Epithelial cell of esophagus (primary cell): Measurements from ENCODE around the gene YEATS2.

ENCODE experiments used
- DNase-seq: peaks from one replicate; pipeline ENCODE4 v3.0.0; 2010; ENCODE audit warnings: low read depth
- H3K4me3 ChIP-seq: 2 replicates; pipeline ENCODE4 v1.5.1; 2011; ENCODE audit warnings: mild to moderate bottlenecking, low read length, control low read depth
- CTCF ChIP-seq: IDR thresholded peaks from 2 replicates; pipeline ENCODE4 v1.5.1; 2011; ENCODE audit warnings: low read depth, mild to moderate bottlenecking, low read length, control low read depth, inconsistent platforms; ENCODE audit not compliant: insufficient read depth; ENCODE audit errors: missing control alignments

Gene YEATS2

DNA sequence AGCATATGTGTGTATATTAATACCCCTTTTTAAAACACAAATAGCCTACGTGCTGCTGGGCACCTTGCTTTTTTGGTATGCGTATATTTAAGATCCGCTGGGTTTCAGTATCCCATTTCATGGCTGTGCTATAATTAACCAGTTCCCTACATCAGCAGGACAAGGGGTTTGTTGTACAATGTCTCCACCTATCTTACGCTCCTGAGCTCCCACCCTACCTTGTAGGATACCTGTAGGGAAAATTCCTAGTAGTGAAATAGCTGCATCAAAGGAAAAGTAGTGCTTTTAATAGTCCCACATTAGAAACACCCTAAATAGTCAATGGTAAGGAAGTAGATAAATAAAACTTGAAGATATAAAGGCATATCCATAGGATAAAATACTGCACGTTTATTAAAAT is 126.4 kb downstream of the YEATS2 start:
- DNase-seq = no peak
- no peak for TF ChIP-seq CTCF
- no peak overlapping the region for H3K4me3 ChIP-seq

DNA sequence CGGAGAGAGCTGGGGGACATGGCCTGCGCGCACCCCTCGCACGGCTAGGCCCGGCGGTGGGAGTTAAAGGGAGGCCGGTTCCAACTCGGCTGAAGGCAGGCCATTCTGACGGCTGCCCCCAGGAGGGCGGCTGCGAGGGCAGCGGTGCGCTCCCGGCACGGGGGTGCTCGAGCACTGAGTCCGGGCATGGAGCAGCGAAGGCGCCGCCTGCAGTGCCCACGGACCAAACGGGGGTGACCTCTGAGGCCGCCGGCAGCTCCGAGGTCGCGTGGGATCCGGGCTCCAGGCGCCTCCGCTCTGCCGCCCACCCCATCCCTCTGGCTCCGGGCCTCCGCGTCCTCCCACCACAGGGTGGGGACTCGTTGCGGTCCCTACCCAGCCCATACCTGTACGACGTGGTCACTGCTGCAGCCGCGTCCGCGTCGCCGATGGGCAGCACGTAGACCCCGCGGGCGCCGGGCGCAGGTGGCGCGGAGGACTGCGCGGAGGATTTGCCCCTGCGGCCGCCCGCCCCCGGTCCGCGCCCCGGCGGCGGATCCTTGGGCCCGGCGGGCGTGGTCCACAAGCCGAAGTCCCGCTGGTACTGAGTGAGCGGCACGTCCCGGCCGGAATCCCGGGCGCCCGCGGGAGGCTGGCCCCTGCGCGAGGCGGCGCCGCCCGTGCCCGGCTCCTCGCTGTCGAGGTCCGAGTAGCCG is 127.3 kb downstream of the YEATS2 start:
- H3K4me3 ChIP-seq = peak overlapping the region; percentile 43
- no peak for TF ChIP-seq CTCF
- no peak for DNase-seq

DNA sequence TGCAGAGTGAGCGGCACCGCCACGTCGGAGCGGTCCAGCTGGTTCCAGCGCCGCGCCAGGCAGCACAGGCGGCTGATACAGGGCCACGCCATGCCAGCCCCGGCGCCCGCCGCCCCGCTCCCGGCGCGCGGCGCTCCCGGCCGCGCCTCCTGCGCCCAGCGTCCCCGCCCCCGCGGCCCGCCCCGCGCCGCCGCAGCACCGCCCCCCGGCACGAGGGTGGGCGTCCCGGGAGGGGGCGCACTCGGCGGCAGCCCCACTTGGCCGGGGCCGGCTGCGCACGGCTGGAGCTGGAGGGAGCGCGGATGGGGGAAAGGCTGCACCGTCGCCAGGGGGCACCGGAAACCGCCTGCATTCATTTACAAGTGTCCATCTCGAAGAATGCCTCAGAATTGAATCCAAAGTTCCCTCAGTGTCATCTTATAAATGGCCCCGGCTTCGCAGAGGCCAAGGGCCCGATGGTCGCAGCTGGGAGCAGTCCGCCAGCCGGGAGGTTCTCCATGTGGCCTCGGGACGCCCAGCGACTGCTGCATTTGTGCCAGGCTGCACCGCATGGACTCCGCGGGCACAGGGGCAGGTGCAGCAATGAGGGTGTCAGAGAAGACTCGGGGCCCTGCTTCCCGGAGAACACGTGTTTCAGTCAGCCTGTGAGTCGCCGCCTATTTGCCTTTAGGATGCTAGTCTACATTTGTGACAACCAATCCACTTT is 128.0 kb downstream of the YEATS2 start, which contains the start of gene MAP6D1:
MAP6D1 (minus strand) TSS at position 122 of the 706 bp plus-strand sequence; CDS start at position 92, 30 bp downstream.
- peak within 1 kb of the TSS; percentile 43 for H3K4me3 ChIP-seq
- peak; percentile 36 for DNase-seq
- TF ChIP-seq CTCF = peak; percentile 5

DNA sequence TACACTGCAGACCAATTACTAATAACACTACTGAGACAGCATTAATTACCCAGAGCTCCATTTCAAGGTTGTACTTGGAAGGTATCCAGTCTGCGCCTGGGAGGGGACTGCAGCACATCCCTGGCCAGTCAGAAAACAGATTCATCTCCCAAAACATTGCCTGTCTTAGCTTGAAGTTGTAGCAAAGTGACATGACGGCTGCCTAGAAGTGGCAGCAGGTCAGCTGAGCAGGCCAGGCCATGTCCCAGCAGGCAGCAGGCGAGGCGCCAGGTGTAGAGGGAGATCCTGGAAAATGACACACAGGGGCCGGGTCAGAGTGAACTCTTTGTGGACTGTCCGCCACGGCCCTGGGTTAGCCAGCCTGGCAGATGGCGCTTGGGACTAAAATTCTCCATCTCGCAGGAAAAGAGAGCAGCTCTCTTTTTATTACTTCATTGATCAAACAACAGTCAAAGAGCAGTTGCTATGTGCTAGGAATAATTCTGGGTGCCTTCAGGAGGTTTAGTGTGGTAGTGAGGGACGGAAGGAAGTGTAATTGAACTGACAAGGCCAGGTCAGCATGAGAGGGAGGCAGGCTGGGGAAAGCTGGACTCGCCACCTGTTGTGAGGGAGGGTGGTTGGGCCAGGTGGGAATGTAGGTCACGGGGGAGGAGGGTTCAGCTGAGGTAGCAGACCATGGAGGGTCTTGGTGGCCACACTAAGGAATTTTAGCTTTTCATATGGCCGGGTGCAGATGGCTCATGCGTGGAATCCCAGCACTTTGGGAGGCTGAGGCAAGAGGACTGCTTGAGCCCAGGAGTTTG is 129.1 kb downstream of the YEATS2 start:
- no peak overlapping the region for H3K4me3 ChIP-seq
- no peak for TF ChIP-seq CTCF
- DNase-seq = peak; percentile 49

DNA sequence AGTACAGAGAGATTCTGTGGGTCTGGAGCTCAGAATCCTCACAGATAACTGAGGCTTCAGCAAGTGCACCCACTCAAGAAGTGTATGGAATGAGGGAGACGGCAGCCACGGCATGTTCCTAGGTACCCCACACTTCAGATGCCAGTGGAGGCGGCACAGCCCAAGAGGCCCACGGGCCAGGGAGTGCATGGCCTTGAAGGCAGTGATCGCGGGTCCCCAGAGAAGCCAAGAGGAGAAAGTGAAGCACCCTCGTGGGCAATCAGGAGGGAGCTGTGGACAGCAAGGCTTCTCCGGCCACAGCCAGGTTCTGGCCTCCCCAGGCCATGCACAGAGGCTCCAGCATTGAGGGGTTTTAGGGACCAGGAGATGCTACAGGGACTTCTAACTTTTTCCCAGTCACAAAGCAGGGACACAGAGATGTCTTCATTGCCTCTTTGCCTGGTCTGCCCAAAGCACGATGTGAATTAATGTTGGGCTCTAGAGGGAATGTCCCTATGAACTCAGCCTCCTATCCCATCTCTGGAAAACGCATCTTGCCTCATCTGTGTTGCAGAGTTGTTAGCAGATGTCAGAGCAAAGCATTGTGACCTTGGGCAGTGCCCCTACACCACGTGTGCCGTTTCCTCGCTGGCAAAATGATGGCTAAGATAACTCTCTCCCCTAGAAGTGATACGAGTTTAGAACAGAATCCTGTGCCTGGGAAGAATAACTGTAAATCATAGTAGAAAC is 130.4 kb downstream of the YEATS2 start:
- H3K4me3 ChIP-seq = no peak overlapping the region
- no peak for TF ChIP-seq CTCF
- no peak for DNase-seq

GRCh38 chr3:183828538-183828870 is 130.9 kb downstream of the YEATS2 start:
- H3K4me3 ChIP-seq = no peak overlapping the region
- no peak for DNase-seq
- TF ChIP-seq CTCF = no peak
